NCI-H1436 treated with DMSO at 0.1 percent for 48 hours (cell line): ENCODE results near the gene CKAP4.
A peak's percentile ranks its signal among the peaks of the same experiment; 100 is the strongest.
"Not testable (repeated sequence)": the region's sequence is repeated elsewhere in the genome, so short reads cannot be mapped to it uniquely, and the experiment has no call there.

Source experiments
- DNase-seq: peaks from one replicate; lab custom pipeline; 2025; lab: John Stamatoyannopoulos, UW

The CKAP4 gene

DNA sequence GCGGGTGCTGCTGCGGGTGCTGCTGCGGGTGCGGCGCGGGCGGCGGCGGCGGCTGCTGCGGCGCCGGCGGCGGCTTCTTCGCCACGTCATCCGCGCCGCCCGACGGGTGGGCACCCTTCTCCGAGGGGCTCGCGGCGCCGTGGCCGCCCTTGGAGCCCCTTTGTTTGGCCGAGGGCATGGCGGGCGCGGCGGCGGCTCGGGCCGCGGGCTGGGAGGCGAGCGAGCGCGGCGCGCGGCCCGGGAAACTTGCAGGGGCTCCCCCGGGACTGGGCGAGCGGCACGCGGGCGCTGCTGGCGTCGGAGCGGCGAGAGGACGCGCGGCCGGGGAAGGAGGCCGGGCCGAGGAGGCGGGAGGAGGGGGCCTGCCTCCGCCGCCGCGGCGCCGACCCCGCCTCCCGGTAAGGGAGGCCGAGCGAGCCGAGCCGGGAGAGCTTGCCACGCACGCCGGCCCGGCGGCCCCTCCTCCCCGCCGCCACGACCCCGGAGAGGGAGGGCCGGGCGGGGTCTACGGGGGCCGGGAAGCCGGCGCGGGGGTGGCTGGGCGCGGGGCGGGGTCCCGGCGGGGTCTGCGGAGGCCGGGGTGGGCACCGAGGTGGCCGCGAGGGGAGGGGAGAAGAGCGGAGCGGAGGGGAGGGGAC is at the start of gene CKAP4:
Gene CKAP4 (minus strand): TSS at position 347 of the 638 bp plus-strand sequence. CDS start 169 bp downstream, at position 178.
- DNase-seq = no peak

DNA sequence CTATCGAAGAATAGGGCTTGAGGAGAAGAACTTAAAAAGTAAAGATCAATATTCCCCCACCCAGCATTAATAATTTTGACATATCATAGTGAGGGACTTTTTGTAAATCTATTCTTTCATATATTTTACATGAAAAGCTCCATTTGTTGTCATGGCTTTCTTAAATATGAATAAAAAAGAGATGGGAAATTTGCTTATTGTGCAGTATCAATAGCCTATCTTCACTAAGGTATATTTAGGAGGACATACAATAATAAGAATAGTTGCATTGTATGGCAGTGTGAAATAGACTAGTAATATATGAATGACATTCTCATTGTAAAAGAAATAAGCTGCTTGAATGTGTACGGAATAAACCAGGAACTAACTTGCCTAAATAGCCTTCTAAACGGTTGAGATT is 49.3 kb upstream of the CKAP4 start:
- no peak for DNase-seq

DNA sequence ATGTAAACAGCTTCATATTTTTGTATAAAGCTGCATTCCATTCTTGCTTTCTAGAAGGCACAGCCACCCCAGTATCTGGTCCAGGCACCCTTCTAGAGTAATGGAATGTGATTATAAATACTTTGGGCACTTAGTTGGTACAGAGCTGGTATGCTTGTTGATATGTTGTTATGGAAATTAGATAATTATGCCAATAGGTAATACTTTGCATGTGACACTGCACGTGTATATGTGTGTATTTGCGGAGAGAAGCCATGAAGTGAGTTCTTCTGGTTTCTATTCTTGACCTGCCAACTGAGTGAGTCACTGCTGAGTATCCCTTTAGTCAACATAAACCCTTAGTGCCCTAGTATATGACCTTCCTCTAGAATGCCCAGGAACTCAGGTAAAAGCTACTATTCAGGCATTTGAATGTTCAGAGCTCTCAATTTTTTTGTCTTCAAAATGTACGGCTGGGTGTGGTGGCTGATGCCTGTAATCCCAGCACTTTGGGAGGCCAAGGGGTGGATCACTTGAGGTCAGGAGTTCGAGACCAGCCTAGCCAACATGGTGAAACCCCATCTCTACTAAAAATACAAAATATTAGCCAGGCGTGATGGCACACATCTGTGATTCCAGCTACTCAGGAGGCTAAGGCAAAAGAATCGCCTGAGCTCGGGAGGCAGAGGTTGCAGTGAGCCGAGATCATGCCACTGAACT is 48.5 kb upstream of the CKAP4 start:
- DNase-seq = no peak

DNA sequence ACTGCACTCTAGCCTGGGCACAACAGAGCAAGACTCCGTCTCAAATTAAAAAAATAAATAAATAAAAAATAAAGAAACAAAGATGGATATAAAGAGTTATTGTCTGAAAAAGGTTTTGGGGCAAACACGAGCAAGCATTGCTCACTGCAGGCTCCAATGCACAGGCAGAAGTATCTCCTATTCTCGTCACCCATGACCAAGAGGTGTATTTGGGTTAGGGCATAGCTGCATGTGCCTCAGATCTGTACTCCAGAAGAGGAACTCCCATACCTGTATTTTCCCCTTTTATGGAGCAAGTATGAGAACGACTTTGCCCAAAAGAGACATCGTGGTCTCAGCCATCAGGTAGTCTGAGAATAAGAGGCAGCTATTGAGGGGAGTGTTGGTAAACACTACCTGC is 44.5 kb upstream of the CKAP4 start:
- no peak for DNase-seq

- peak; percentile 62 for DNase-seq
Observed at GRCh38 chr12:106291342-106291741, 43.5 kb upstream of the CKAP4 start.

DNA sequence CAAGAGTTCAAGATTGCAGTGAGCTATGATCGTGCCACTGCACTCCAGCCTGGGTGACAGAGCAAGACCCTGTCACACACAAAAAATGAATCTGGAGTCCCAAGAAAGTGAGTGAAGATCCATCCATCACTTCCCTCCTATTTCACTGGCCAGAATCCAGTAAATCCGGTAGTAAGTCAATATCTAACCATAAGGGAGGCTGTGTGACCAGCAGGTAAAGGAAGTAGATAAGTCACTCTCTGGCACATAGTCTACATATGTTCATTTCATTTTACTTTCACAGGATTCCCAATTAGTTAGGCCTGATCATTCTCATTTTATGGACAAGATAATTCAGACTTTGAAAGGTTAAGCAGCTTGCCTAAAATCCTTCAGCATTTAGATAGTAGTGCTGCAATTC is 42.8 kb upstream of the CKAP4 start:
- DNase-seq = no peak

- no peak for DNase-seq
Observed at GRCh38 chr12:106289196-106289681, 41.4 kb upstream of the CKAP4 start.

DNA sequence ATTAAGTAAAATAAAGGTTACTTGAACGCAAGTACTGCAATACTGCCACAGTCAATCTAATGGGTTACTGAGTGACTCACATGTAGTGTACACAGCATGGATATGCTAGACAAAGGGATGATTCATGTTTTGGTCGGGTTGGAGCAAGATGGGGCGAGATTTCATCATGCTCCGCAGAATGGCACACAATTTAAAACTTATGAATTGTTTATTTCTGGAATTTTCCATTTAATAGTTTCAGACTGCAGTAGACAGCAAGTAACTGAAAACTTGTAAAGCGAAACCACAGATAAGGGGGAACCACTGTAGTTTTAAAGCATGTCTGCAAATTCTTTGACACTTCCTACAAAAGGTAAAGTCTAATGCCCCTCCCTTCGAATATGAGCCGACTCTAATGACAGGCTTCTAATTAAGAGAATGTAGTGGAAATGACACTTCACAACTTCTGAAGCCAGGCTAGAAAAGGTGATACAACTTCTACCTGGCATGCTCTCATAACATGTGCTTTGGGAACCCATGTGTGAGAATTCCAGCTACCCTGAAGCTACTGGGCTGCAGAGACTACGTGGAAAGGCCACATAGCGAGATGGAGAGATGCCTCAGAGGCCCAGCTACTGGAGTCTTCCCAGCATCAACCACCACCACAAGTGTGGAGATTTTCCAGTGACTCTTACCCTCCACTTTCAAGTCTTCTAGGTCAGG is 40.8 kb upstream of the CKAP4 start:
- DNase-seq = peak; percentile 35

DNA sequence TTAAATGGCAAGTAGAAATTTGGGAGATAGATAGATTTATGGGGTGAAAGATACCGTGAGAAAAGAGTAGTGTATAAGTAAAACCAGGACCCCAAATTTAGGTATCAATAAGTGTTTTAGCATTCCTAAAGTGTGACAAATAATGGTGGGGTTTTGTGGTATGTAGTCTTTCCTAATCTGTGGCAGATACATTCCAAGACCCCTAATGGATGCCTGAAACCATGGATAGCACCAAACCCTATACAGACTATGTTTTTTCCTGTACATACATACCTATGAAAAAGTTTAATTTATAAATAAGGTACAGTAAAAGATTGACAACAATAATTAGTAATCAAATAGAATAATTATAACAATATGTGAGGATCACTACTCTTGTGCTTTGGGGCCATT is 40.3 kb upstream of the CKAP4 start:
- no peak for DNase-seq

DNA sequence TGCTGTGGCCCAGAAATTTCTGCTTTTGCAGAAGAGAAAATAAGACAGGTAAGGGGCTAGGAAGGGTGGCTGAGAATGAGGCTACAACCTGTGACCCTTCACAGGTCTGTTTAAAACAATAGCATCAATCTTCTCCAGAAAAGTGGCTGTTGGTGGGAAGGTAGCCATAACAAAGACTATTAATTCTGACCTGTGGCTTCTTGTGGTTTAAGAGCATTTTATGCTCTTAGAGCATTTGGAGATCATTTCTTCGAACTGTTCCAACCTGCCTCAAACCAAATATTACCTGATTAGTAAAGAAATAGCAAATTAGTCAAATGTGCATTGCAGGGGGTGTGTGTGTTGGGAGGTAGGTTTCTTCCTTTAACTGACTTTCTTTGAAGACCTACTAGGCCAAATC is 39.5 kb upstream of the CKAP4 start:
- DNase-seq = no peak

DNA sequence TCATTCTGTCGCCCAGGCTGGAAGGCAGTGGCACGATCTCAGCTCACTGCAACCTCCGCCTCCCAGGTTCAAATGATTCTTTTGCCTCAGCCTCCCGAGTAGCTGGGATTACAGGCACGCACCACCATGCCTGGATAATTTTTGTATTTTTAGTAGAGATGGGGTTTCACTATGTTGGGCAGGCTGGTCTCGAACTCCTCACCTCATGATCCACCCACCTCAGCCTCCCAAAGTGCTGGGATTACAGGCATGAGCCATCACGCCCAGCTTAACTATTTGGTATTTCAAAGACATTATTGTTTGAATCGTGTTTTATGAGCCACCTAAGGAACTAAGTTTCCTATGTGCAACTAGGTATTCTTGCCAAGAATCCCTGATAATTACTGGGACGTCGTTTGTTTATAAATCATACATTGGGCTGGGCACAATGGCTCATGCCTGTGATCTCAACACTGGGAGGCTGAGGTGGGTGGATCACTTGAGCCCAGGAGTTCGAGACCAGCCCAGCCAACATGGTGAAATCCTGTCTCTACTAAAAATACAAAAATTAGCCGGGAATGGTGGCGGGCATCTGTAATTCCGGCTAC is 38.8 kb upstream of the CKAP4 start:
- DNase-seq = not testable (repeated sequence)

- no peak for DNase-seq
Observed at GRCh38 chr12:106285982-106286381, 38.2 kb upstream of the CKAP4 start.

GRCh38 chr12:106284358-106285105 is 36.7 kb upstream of the CKAP4 start:
- no peak for DNase-seq

DNA sequence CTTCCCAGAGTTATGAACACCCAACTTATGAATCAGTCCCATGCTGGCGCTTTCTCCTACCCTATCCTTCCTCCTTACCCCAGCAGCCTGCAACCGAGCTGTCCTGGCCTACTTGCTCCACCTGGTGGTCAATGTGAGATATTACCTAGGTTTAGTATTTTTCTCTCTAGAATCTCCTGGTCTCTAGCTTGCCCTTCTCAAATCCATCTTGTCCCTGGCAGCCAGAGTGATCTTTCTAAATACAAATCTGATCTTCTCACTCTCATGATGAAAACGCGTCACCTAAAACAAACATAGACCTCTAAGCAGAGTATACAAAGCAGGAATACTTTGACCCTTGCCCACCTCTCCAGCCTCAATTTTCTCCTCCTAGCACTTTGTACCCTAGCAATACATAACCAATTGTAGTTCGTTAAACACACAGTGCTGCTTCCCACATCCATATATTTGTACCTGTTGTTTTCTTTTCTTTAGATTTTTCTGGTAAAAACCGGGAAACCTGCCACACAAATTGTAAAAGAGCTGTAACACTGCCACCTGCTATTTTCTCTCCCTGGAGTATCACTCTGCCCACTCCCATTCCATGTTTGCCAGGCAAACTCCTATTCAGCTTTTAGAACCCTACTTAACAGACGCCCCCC is 34.8 kb upstream of the CKAP4 start:
- no peak for DNase-seq

- no peak for DNase-seq
Observed at GRCh38 chr12:106281804-106282203, 34.0 kb upstream of the CKAP4 start.

GRCh38 chr12:106281056-106281782 is 33.4 kb upstream of the CKAP4 start:
- no peak for DNase-seq

DNA sequence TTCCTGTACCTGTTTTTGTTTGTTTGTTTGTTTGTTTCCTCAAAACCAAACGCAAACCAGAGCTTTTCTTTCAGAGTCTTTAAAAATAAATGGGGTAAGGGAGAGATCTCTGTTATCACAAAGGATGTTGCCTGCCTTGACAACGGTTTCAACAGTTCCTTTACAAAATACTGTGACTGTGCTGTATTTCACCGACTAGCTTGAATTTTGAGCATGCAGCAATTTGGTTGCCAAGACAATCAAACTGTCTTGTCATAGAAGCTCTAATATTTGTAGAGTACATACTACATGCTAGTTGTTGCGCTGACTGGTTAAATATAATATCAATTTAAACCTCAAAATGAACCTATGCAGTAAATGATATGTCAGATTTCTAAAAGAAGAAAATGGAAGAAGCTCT is 32.3 kb upstream of the CKAP4 start:
- no peak for DNase-seq

DNA sequence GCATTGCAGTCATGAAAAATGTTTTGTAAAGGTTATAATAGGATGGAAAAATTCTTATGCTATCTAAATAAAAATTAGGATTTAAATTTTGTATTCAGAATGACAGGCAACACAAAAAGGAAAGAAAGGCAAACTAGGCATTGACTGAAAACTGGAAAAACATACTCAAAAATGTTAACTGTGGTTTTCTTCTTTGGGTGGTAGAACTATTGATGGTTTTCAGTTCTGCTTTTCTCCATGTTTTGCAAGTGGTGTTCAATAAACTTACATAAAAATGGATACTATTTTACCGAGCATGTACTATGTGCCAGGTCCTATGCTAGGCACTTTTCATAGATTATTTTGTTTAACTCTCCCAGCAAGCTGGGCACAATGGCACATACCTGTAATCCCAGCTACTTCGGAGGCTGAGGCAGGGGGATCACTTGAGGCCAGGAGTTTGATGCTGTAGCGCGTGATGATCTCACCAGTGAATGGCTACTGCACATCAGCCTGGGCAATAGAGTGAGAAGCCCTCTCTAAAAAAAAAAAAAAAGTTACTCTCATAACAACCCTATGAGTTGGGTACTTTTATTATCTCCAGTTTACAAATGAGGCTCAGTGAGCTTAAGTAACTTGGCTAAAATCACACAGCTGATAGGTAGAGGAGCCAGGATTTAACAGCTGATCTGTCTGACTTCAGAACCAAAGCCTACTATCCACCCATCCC is 28.4 kb upstream of the CKAP4 start:
- no peak for DNase-seq

- DNase-seq = no peak
Observed at GRCh38 chr12:106275458-106275857, 27.6 kb upstream of the CKAP4 start.

GRCh38 chr12:106274575-106275121 is 26.8 kb upstream of the CKAP4 start:
- DNase-seq = no peak
